ENCODE data around the gene MRAS.
"Not testable (repeated sequence)": the region's sequence is repeated elsewhere in the genome, so short reads cannot be mapped to it uniquely, and the experiment has no call there.

Gene MRAS

GRCh38 chr3:138442433-138442832 lies 94.1 kb downstream of the MRAS start:
- DNase-seq (ENCODE audit: low read depth in 2 of 3, low spot score in 2 of 3) = no peak

DNA sequence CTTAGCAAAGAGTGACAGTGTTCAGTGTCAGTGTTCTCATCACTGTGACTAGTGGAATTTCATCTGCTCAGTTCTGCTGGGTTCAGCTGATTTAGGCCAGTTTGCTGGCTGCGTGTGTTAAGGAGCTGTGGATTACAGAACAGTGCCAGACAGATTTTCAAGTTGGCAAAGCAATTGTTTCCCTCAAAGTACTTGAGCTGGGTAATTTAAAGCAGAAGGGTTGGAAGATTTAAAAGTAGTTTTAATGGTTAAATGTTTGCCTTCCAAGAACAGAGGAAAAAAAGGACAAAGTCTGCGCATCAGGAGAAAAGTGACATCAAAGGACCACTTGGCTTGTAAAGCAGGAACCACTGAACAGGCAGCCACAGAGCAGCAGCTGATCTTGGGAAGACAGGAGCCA lies 94.7 kb downstream of the MRAS start:
- no peak for DNase-seq (ENCODE audit: low read depth in 2 of 3, low spot score in 2 of 3)

- no peak for DNase-seq (ENCODE audit: low read depth in 2 of 3, low spot score in 2 of 3)
These were observed 95.4 kb downstream of the MRAS start for GRCh38 chr3:138443521-138444503.

DNA sequence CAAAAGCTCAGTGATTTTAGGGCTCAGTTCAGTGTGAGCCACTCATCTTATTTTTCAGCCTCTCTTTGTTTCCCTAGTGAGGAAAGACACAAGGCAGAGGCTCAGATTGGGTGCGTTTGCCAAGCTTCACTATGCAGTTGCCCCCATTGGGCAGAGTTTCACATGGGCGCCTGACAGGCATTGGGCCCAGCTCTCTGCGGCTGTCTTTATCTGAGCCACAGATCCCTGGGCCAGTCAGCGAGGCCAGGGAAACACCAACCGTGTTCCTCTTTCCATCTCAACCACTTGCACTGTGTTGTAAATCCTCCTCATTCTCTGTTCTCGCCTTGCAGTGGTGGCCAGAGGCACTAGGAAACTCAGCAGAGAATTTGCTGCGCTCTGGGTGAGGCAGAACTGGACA lies 96.9 kb downstream of the MRAS start:
- no peak for DNase-seq (ENCODE audit: low read depth in 2 of 3, low spot score in 2 of 3)

DNA sequence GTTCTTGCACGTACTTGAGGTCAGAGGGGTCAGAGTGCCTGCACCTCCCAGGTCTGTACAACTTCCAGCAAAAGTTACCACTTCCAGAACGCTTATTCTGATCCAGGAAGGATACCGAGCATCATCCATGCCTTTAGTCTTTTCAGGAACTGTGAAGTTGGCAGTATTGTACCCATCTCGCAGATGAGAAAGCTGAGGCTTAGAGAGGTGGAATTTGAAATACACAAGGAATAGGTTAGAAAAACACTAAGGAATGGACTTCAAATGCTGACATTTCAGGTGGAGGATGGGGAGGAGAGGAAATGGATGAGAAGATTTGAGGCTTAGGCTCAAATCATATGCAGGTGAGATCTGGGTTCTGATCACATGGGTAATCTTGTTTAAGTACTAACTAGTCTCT lies 97.3 kb downstream of the MRAS start:
- DNase-seq (ENCODE audit: low read depth in 2 of 3, low spot score in 2 of 3) = no peak

DNA sequence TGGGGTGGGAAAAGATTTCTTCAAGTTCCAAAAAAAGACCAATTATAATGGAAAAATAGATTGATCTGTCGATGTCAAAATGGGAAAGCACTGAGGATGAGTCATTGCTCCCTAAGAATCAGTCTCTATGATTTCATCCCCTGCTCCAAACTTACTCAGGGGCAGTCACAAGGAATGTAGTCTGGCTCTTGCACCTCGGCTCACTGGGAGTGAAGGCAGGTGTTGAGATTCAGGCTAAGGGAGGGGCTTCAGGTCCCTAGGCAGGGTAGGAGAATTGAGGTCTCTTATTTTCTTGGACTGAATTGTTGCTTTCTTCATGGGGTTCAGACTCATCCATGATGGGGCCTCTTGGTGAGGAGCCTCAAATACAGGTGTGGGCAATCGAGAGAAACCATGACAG lies 100.3 kb downstream of the MRAS start:
- no peak for DNase-seq (ENCODE audit: low read depth in 2 of 3, low spot score in 2 of 3)

DNA sequence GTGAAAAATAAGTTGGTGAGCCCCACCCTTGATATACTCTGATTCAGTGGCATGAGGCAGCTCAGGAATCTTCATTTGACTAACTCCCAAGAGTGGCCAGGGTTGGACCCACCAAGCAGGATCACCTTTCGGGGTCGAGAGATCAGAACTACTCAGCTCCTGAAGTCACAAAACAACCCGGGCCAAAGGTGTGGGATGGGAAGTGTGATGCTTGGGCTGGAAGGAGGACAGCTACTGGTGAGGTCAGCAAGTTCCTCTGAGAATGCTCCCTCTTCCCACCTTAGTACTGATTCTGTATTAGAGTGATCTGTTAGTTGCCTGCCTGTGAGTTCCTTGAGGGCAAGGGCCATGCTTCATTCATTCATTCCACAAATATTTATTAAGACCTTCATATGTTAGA lies 101.1 kb downstream of the MRAS start:
- no peak for DNase-seq (ENCODE audit: low read depth in 2 of 3, low spot score in 2 of 3)

DNA sequence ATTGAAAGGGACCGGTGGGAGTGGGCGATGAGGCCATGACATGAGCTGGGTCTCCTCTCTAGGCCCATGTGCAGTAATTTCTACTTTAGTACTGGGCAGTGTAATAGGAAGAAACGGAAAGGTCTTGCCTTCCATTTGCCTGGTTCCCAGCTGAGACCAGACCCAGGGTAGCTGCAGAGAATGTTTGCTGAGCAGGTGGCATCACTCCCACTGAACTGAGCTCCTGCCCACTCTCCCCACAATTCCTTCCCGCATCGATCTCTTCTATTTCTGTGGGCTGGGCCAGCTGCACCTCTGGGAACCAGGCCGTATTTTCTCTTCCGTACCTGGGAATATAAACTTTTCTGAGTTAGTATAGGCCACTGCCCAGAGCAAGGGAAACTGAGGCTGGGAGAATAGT lies 101.8 kb downstream of the MRAS start:
- no peak for DNase-seq (ENCODE audit: low read depth in 2 of 3, low spot score in 2 of 3)

GRCh38 chr3:138450704-138451424 lies 102.5 kb downstream of the MRAS start:
- no peak for DNase-seq (ENCODE audit: low read depth in 2 of 3, low spot score in 2 of 3)

- no peak for DNase-seq (ENCODE audit: low read depth in 2 of 3, low spot score in 2 of 3)
These were observed 103.3 kb downstream of the MRAS start for GRCh38 chr3:138451595-138452162.

- no peak for DNase-seq (ENCODE audit: low read depth in 2 of 3, low spot score in 2 of 3)
These were observed 104.1 kb downstream of the MRAS start for GRCh38 chr3:138452436-138452835.

GRCh38 chr3:138453940-138454339 lies 105.6 kb downstream of the MRAS start:
- not testable (repeated sequence) for DNase-seq (ENCODE audit: low read depth in 2 of 3, low spot score in 2 of 3)
